Fibroblast of pulmonary artery (primary cell): Measurements from ENCODE around the gene KIRREL3.
A peak's percentile ranks its signal among the peaks of the same experiment; 100 is the strongest.

ENCODE experiments used
- DNase-seq: peaks from one replicate; pipeline ENCODE4 v3.0.0-alpha.2; 2010; ENCODE audit warnings: low read depth
- H3K4me3 ChIP-seq: replicated peaks from 2 replicates; pipeline ENCODE4 v1.5.1; 2011; ENCODE audit warnings: low read depth, mild to moderate bottlenecking, control low read depth, low read length, moderate library complexity
- TF ChIP-seq, protein P1 (sequence below): IDR thresholded peaks from 2 replicates; pipeline ENCODE4 v1.5.1; 2011; ENCODE audit warnings: mild to moderate bottlenecking, control low read depth, low read length, inconsistent platforms; ENCODE audit errors: missing control alignments

Gene KIRREL3

GRCh38 chr11:127018683-127019279 lies 18.2 kb upstream of the KIRREL3 start:
- no peak overlapping the region for H3K4me3 ChIP-seq
- no peak for DNase-seq
- TF ChIP-seq, protein P1, sequence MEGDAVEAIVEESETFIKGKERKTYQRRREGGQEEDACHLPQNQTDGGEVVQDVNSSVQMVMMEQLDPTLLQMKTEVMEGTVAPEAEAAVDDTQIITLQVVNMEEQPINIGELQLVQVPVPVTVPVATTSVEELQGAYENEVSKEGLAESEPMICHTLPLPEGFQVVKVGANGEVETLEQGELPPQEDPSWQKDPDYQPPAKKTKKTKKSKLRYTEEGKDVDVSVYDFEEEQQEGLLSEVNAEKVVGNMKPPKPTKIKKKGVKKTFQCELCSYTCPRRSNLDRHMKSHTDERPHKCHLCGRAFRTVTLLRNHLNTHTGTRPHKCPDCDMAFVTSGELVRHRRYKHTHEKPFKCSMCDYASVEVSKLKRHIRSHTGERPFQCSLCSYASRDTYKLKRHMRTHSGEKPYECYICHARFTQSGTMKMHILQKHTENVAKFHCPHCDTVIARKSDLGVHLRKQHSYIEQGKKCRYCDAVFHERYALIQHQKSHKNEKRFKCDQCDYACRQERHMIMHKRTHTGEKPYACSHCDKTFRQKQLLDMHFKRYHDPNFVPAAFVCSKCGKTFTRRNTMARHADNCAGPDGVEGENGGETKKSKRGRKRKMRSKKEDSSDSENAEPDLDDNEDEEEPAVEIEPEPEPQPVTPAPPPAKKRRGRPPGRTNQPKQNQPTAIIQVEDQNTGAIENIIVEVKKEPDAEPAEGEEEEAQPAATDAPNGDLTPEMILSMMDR, result no peak

DNA sequence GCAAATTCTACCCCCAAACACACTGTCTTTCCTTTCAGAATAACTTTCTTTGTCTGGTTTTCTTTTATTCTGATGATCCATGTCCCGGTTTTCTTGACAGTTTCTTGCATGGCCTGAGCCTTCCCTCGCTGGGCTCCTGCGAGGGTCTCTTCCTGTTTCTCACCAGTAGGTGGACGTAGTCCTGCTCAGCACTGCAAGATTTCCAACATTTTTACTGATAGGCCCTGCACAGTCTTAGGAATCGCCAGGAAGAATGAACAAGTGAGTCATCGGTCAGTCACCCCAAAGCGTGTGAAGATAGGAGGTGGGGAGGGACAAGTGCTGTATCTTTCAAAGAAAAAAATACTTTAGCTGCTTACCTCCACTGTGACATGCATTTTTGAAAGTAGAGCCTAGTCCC lies 16.9 kb upstream of the KIRREL3 start:
- peak; percentile 30 for DNase-seq
- TF ChIP-seq, protein P1, result peak; percentile 22

DNA sequence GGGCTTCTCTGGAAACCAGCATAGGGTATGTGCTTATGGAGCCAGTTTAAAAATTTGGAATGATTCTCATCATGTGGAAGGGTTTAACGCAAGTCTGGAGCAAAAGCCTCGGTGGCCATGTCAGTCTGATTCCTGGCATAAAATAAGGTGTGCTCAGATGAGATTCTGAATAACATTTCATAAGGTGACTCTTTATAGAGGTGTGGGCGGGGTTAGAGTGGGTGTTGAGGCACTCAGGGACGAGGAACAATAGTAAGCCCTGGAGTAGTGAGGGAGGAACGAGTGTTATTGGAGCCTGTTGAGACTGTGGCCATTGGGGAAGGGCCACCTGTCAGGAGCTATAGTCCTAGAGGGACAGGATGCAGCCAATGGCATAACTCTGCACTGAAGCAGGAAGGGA lies 13.0 kb upstream of the KIRREL3 start:
- TF ChIP-seq, protein P1, result no peak
- H3K4me3 ChIP-seq, result no peak overlapping the region
- no peak for DNase-seq

More for the DNA sequence above, 16.9 kb upstream of the KIRREL3 start:
- no peak overlapping the region for H3K4me3 ChIP-seq

DNA sequence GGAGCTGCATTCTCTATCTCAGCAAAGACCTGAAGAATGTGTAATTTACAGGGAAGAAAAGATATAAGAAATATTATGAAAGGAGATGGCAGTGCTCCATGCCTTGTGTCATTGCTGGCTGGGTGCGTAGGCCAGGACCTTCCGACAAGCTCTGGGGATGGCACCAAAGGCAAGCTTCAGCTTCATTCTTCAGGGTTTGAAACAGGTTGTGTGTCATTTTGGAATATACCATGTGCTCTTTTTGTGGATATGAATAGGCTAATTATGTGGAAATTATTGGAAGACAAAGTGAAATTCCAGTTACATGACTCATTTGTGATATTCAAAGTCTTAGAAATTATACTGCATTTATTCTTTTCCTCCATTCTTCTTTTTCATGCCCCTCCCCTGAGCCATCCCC lies 5.7 kb upstream of the KIRREL3 start:
- no peak overlapping the region for H3K4me3 ChIP-seq
- peak; percentile 21 for DNase-seq
- TF ChIP-seq, protein P1, result no peak

GRCh38 chr11:127003260-127003981 lies 2.9 kb upstream of the KIRREL3 start:
- H3K4me3 ChIP-seq, result peak overlapping the region; percentile 5
- TF ChIP-seq, protein P1, result no peak
- peak; percentile 18 for DNase-seq

DNA sequence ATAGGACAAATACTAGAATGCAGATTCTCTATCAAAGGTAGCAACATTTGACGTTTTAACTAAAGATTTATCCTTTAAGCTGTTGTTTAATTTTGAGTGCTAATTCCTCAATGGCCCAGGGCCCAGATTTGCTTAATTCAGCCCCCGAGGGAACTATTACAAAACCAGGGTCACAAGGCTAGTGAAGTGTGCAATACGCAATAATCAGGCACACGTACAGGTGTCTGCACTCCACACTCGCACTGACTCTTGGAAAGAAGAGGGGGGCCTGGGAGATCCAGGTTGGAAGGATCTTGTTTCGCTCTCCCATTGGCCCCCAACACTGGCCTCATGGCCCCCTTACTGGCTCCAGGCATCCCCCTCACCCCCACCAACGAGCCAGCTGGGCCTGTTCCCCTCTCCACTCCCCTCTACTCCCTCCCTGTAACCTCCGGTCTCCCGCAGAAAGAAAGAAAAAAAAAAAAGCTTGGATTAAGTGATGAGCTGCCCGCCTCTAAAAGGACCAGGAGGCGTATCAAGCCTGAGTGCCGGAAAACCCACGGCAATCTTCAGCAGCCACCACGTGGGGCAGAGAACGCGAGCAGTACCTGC lies 2.2 kb upstream of the KIRREL3 start:
- peak overlapping the region; percentile 5 for H3K4me3 ChIP-seq
- no peak for DNase-seq

More for the DNA sequence above, 2.2 kb upstream of the KIRREL3 start:
- TF ChIP-seq, protein P1, result no peak
